Pancreas (tissue), 10 donors: ENCODE data around the gene PHF24. TPM values are rescaled to one million over a fixed set of nuclear protein-coding genes. Genes with fewer than 3 reads are reported as not detected.
"Not testable (repeated sequence)": the region's sequence is repeated elsewhere in the genome, so short reads cannot be mapped to it uniquely, and the experiment has no call there.

ENCODE experiments used
- ATAC-seq, 4 donors: fragments of 200-7000 bp; cut with Tn5 transposase; one replicate each; pipeline versions ENCODE4 v1.8.0 to v1.9.1; 2020; ENCODE audit warnings: mild to moderate bottlenecking in 4 of 4, moderate library complexity in 4 of 4
- DNase-seq, 6 donors: peaks; one replicate each; pipeline ENCODE4 v3.0.0-alpha.2; 2020
- FAIRE-seq: peaks from 2 replicates; lab custom pipeline; 2012; peaks lifted over from hg19 to GRCh38; lab: Jason Lieb, UNC
- H3K27ac ChIP-seq, 4 donors: fragments of 200-600 bp; sonication (generic); 1 replicate in 3 of 4; 2 replicates in 1 of 4; pipeline versions ENCODE4 v1.5.0 to v1.8.0; 2020
- H3K27me3 ChIP-seq, 4 donors: fragments of 200-600 bp; one replicate each; pipeline ENCODE4 v1.8.0; 2021
- H3K36me3 ChIP-seq, 3 donors: fragments of 200-600 bp; sonication (generic) in 1 of 3; one replicate each; pipeline versions ENCODE4 v1.5.0 to v1.8.0; 2020 to 2021
- H3K4me1 ChIP-seq, 3 donors: fragments of 200-600 bp; one replicate each; pipeline ENCODE4 v1.8.0; 2021
- H3K4me3 ChIP-seq, 4 donors: fragments of 200-600 bp; sonication (generic) in 2 of 4; one replicate each; pipeline versions ENCODE4 v1.5.0 to v1.8.0; 2020 to 2021
- H3K9me3 ChIP-seq, 4 donors: fragments of 200-600 bp; one replicate each; pipeline ENCODE4 v1.8.0; 2021
- CTCF ChIP-seq, 4 donors: fragments of 200-600 bp; sonication (generic) in 3 of 4; IDR thresholded peaks; one replicate each; pipeline versions ENCODE4 v1.5.0 to v1.8.0; 2021; ENCODE audit warnings: antibody characterized with exemption in 4 of 4
- WGBS, 2 donors: extraction: QIAGEN DNeasy Blood & Tissue Kit; methylation state at CpG; one replicate each; pipeline ENCODE4 v1.1.7; 2013; 5-methylcytosine and 5-hydroxymethylcytosine counted together
- intact Hi-C, 3 donors: fragments of 100-400 bp; cut with DNase I; formaldehyde crosslinking; loops; one replicate each; pipeline versions ENCODE4 v1.11.1 to v1.14.2; 2022
- polyA plus RNA-seq, 2 donors: library from polyadenylated mRNA; stranded (reverse); fragments of 200-250 nt; gene quantifications; one replicate each; pipeline ENCODE4 v1.2.3, GENCODE V29; 2013
- total RNA-seq, 6 donors: library from RNA; stranded (reverse); fragmentation: NEBNext Ultra II Directional in 4 of 6; extraction: Animal tissue kit (Norgen Biotek cat#: 25700) in 4 of 6; gene quantifications; one replicate each; pipeline versions ENCODE4 v1.2.1 to v1.2.4, GENCODE V29; 2021 to 2023
- donor health status: healthy with polysubstance abuse.
- donor health status: DM: no; HTN: no; CAD: no; lungs with moderate emphysema.
- donor health status: DM: no; HTN: no; CAD: no.
- donor health status: control.
- donor health status: control.
- donor health status: Bipolar disorder and iron deficiency.
- donor health status: DM: yes; HTN: yes; CAD: no.
- donor health status: DM: no; HTN: no; CAD: no.
- donor health status: DM: no; HTN: no; CAD: no.
- donor health status: DM: yes; HTN: yes; CAD: no.

The PHF24 gene
- total and polyA plus RNA-seq, 8 donors: 0.03 to 0.32 (median 0.09) TPM

- Histone ChIP-seq H3K9me3 (no peaks in the 10 kb centered on the region), H3K36me3 (no peaks in the 10 kb centered on the region), H3K27me3 (no peaks in the 10 kb centered on the region), H3K4me1 (no peaks in the 10 kb centered on the region), H3K27ac (no peak overlapping the region), H3K4me3 (no peak overlapping the region)
- intact Hi-C loops: no loop called here
- DNase-seq (no peak), FAIRE-seq (no peak), ATAC-seq (no peak)
- WGBS, 2 donors: 72 to 73% methylated on average over 2 of the region's 2 CpGs
- TF ChIP-seq CTCF (IDR thresholded peaks at IDR 0.05): no peak
Observed at GRCh38 chr9:34948451-34948850, 9.6 kb upstream of the PHF24 start.

- no peak for TF ChIP-seq CTCF (IDR thresholded peaks at IDR 0.05)
- Histone ChIP-seq H3K36me3 (no peaks in the 10 kb centered on the region), H3K4me3 (no peak overlapping the region), H3K27ac (no peak overlapping the region), H3K4me1 (no peaks in the 10 kb centered on the region), H3K9me3 (no peaks in the 10 kb centered on the region), H3K27me3 (peaks cover 0 to 5% (median 0%) of the 10 kb centered on the region in 4 donors)
- WGBS, 2 donors: 86 to 89% methylated on average over 2 of the region's 2 CpGs
- FAIRE-seq: no peak
- ATAC-seq: no peak
- no peak for DNase-seq
- intact Hi-C loops: no loop called here
Observed at GRCh38 chr9:34954225-34954624, 3.9 kb upstream of the PHF24 start.

- H3K27me3 ChIP-seq, ATAC-seq: not testable (repeated sequence)
- 85 to 93% methylated on average over 7 of the region's 7 CpGs for WGBS, 2 donors
Observed at GRCh38 chr9:34956066-34956465, 2.0 kb upstream of the PHF24 start.

GRCh38 chr9:34956648-34957047 is 1.4 kb upstream of the PHF24 start:
- Histone ChIP-seq H3K4me1 (no peaks in the 10 kb centered on the region), H3K27me3 (peaks cover 0 to 5% (median 0%) of the 10 kb centered on the region in 4 donors), H3K9me3 (no peaks in the 10 kb centered on the region), H3K4me3 (no peak overlapping the region), H3K27ac (no peak overlapping the region), H3K36me3 (no peaks in the 10 kb centered on the region)
- WGBS, 2 donors: 75% methylated on average over 4 of the region's 4 CpGs
- ATAC-seq: no peak
- DNase-seq: no peak
- intact Hi-C loops: no loop called here
- no peak for FAIRE-seq
- no peak for TF ChIP-seq CTCF (IDR thresholded peaks at IDR 0.05)

More at GRCh38 chr9:34956066-34956465, 2.0 kb upstream of the PHF24 start:
- H3K4me1 ChIP-seq, H3K4me3 ChIP-seq, H3K36me3 ChIP-seq, H3K27ac ChIP-seq, FAIRE-seq, DNase-seq, H3K9me3 ChIP-seq, intact Hi-C loops: not testable (repeated sequence)

- DNase-seq (peak in 1 of 6 donors; percentile 64), ATAC-seq (peak in 1 of 4 donors; percentile 8), FAIRE-seq (no peak)
- Histone ChIP-seq H3K27ac (no peak overlapping the region), H3K36me3 (no peaks in the 10 kb centered on the region), H3K27me3 (peaks cover 0 to 5% (median 0%) of the 10 kb centered on the region in 4 donors), H3K4me3 (peak overlapping the region in 2 of 4 donors; percentile 42 to 46), H3K4me1 (no peaks in the 10 kb centered on the region), H3K9me3 (no peaks in the 10 kb centered on the region)
- no peak for TF ChIP-seq CTCF (IDR thresholded peaks at IDR 0.05)
- WGBS, 2 donors: 11 to 13% methylated on average over 20 to 21 of the region's 21 CpGs
- intact Hi-C loops: no loop called here
Observed at GRCh38 chr9:34958411-34958982, 412 bp downstream of the PHF24 start.
